Lower leg skin (tissue), 4 donors: ENCODE measurements around the gene XDH. TPM values are rescaled to one million over a fixed set of nuclear protein-coding genes. Genes with fewer than 3 reads are reported as not detected.

Source experiments
- DNase-seq, 2 donors: peaks; one replicate each; pipeline ENCODE4 v3.0.0-alpha.2; 2019; ENCODE audit warnings: low spot score in 2 of 2
- H3K4me3 ChIP-seq: fragments of 200-600 bp; sonication (generic); 2 replicates; pipeline ENCODE4 v1.5.1; 2017; ENCODE audit warnings: mild to moderate bottlenecking, low read depth; ENCODE audit not compliant: poor library complexity, severe bottlenecking
- CTCF ChIP-seq, 3 donors: fragments of 450-650 bp; IDR thresholded peaks; one replicate each; pipeline ENCODE4 v1.5.1; 2016; ENCODE audit warnings: antibody characterized with exemption in 3 of 3, mild to moderate bottlenecking in 3 of 3, moderate library complexity in 2 of 3
- POLR2A ChIP-seq, 2 donors: fragments of 450-650 bp; IDR thresholded peaks; one replicate each; pipeline ENCODE4 v1.6.1; 2016 to 2017; ENCODE audit warnings: antibody characterized with exemption in 2 of 2, mild to moderate bottlenecking in 1 of 2, moderate library complexity in 1 of 2
- WGBS, 2 donors: methylation state at CpG; one replicate each; pipeline ENCODE4 v1.1.5; 2018; 5-methylcytosine and 5-hydroxymethylcytosine counted together
- intact Hi-C: fragments of 100-400 bp; cut with DNase I; formaldehyde crosslinking; loops from one replicate; pipeline ENCODE4 v1.15.0; 2023; ENCODE audit warnings: low total_unique reads
- total RNA-seq, 4 donors: library from RNA; depleted of rRNA; stranded (reverse); fragments of >200 nt; gene quantifications; one replicate each; pipeline ENCODE4 v1.1.0, GENCODE V29; 2016

Gene XDH
- total RNA-seq, 4 donors from 2014 or later: 0.11 to 1.7 (median 0.75) TPM

- 94 to 100% methylated on average over 1 of the region's 1 CpG for WGBS, 2 donors
- H3K4me3 ChIP-seq: no peak overlapping the region
- no peak for DNase-seq
- TF ChIP-seq POLR2A (IDR thresholded peaks at IDR 0.05) (no peak), CTCF (IDR thresholded peaks at IDR 0.05) (no peak)
- intact Hi-C loops: no loop called here
Measured at GRCh38 chr2:31327505-31327904, 87.0 kb downstream of the XDH start.

GRCh38 chr2:31324016-31324633 lies 90.4 kb downstream of the XDH start:
- DNase-seq: no peak
- TF ChIP-seq CTCF (IDR thresholded peaks at IDR 0.05): no peak
- TF ChIP-seq POLR2A (IDR thresholded peaks at IDR 0.05): no peak
- H3K4me3 ChIP-seq: no peak overlapping the region
- intact Hi-C loops: no loop called here
- WGBS, 2 donors: 21 to 23% methylated on average over 5 of the region's 5 CpGs

GRCh38 chr2:31322371-31322770 lies 92.2 kb downstream of the XDH start:
- no peak overlapping the region for H3K4me3 ChIP-seq
- no peak for DNase-seq
- 87 to 88% methylated on average over 1 of the region's 1 CpG for WGBS, 2 donors
- intact Hi-C loops: no loop called here
- no peak for TF ChIP-seq CTCF (IDR thresholded peaks at IDR 0.05)
- TF ChIP-seq POLR2A (IDR thresholded peaks at IDR 0.05): no peak

- intact Hi-C loops: no loop called here
- 43 to 50% methylated on average over 6 of the region's 6 CpGs for WGBS, 2 donors
- DNase-seq: peak in 1 of 2 donors; percentile 66
- TF ChIP-seq POLR2A (IDR thresholded peaks at IDR 0.05): no peak
- TF ChIP-seq CTCF (IDR thresholded peaks at IDR 0.05): no peak
- H3K4me3 ChIP-seq: no peak overlapping the region
Measured at GRCh38 chr2:31319406-31320175, 95.0 kb downstream of the XDH start.

GRCh38 chr2:31318361-31319336 lies 95.9 kb downstream of the XDH start:
- no peak for TF ChIP-seq CTCF (IDR thresholded peaks at IDR 0.05)
- TF ChIP-seq POLR2A (IDR thresholded peaks at IDR 0.05): no peak
- 64 to 75% methylated on average over 11 of the region's 11 CpGs for WGBS, 2 donors
- H3K4me3 ChIP-seq: no peak overlapping the region
- no peak for DNase-seq
- intact Hi-C loops: no loop called here
